Medulla oblongata (tissue), 1 donor: ENCODE data around the gene PCNT.
"Not testable (repeated sequence)": the region's sequence is repeated elsewhere in the genome, so short reads cannot be mapped to it uniquely, and the experiment has no call there.

Experiments
- DNase-seq: peaks from one replicate; pipeline ENCODE4 v3.0.0-alpha.2; 2015; ENCODE audit errors: extremely low spot score

The PCNT gene

DNA sequence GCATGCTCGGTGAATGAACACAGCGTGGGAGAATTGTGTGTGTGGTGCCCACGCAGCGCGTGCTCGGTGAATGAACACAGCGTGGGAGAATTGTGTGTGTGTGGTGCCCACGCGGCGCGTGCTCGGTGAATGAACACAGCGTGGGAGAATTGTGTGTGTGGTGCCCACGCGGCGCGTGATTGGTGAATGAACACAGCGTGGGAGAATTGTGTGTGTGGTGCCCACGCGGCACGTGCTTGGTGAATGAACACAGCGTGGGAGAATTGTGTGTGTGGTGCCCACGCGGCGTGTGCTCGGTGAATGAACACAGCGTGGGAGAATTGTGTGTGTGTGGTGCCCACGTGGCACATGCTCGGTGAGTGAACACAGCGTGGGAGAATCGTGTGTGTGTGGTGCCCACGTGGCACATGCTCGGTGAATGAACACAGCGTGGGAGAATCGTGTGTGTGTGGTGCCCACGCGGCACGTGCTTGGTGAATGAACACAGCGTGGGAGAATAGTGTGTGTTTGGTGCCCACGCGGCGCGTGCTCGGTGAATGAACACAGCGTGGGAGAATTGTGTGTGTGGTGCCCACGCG lies 79.4 kb downstream of the PCNT start:
- DNase-seq = not testable (repeated sequence)

DNA sequence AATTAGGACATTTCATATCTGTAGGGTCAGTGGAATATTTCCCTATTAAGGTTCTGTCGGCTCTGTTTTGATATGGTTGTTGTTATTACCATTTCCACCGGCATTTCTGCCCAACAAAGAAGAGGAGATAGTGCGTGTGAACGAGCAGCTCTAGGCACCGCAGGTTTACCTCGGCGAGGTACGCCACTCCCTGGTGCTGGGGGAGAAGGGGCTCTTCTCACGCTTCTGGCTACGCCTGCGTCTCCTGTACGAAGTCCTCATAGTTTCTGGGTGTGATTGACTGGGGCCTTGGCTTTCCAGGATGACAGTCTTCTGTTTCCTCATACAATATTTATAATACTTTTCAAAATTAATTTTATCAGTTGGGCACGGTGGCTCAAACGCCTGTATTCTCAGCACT lies 80.3 kb downstream of the PCNT start:
- DNase-seq = no peak

DNA sequence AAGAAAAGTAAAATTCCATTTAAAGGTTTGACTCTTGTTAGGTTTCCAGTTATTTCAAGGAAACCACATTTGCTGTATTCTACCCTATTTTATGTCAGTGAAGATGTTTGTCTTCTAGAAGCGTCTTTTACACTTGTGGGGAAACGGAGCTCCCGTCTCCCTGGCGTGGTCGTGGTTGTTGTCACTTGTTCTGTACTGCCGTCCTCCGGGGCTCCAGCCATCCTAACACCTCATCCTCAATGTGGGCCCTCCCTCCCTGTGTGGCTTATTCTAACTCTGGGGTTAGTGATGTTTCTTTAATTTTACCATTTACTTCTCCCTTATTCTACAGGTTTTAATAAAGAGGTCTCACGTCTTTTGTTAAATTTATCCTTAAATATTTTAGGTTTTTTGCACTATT lies 82.0 kb downstream of the PCNT start:
- no peak for DNase-seq

GRCh38 chr21:46409641-46410406 lies 85.9 kb downstream of the PCNT start:
- no peak for DNase-seq

- DNase-seq = no peak
Measured at GRCh38 chr21:46410516-46410915, 86.6 kb downstream of the PCNT start.

DNA sequence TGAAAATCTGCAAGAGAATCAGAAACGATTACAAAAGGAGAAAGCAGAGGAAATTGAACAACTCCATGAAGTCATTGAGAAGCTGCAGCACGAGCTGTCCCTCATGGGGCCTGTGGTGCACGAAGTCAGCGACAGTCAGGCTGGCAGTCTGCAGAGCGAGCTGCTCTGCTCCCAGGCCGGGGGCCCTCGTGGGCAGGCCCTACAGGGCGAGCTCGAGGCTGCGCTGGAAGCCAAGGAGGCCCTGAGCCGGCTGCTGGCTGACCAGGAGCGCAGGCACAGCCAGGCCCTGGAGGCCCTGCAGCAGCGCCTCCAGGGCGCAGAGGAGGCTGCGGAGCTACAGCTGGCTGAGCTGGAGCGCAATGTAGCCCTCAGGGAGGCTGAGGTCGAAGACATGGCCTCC lies 87.3 kb downstream of the PCNT start:
- DNase-seq = no peak

DNA sequence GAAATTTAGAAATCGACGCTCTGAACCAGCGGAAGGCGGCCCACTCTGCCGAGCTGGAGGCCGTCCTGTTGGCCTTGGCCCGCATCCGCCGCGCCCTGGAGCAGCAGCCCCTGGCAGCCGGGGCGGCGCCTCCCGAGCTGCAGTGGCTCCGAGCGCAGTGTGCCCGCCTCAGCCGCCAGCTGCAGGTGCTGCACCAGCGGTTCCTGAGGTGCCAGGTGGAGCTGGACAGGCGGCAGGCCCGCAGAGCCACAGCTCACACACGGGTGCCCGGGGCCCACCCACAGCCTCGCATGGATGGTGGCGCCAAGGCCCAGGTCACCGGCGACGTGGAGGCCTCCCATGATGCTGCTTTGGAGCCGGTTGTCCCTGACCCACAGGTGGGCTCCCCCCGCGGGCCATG lies 87.7 kb downstream of the PCNT start:
- DNase-seq = no peak

- DNase-seq = no peak
Measured at GRCh38 chr21:46412521-46413364, 88.8 kb downstream of the PCNT start.

DNA sequence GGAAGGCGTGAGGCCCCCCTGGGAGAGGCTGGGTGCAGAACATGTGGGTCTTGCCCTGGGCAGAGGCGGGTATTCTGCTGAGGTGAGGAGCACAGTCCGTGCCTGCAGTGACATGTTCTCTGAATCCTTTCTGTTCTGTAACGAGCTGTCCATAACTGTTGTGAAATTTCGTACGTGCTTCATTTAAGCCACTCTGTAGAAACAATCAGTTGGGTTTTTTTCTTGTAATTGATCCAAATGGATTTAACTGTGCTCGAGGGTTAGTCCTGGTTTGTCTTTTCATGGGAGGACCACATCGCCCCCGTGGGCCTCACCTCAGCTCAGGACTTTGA lies 89.4 kb downstream of the PCNT start:
- DNase-seq = no peak

DNA sequence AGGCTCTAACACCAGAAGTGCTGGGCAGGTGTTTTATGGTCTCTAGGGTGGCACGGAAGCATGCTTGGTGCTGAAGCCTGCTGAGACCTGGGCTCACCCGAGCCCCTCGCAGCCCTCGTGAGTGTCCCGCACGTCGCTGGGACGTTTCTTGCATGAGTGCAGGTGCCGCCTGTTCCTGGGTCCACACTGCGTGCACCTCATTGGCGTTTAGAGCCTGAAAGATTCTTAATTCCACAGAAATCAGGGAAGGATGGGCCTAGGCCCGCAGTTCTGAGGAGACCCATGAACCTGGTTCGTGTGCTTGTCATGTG lies 91.0 kb downstream of the PCNT start:
- DNase-seq = no peak

DNA sequence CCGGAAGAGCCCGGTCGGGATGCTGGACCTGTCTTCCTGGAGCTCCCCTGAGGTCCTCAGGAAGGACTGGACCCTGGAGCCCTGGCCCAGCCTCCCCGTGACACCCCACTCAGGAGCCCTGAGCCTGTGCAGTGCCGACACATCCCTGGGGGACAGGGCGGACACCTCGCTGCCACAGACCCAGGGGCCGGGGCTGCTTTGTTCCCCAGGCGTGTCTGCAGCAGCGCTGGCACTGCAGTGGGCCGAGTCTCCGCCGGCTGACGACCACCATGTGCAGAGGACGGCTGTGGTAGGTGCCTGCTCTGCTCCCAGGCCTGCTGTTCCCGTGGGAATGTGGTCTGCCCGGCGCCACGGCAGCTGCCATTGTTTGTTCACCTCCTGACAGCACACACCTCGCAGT lies 92.6 kb downstream of the PCNT start:
- no peak for DNase-seq

DNA sequence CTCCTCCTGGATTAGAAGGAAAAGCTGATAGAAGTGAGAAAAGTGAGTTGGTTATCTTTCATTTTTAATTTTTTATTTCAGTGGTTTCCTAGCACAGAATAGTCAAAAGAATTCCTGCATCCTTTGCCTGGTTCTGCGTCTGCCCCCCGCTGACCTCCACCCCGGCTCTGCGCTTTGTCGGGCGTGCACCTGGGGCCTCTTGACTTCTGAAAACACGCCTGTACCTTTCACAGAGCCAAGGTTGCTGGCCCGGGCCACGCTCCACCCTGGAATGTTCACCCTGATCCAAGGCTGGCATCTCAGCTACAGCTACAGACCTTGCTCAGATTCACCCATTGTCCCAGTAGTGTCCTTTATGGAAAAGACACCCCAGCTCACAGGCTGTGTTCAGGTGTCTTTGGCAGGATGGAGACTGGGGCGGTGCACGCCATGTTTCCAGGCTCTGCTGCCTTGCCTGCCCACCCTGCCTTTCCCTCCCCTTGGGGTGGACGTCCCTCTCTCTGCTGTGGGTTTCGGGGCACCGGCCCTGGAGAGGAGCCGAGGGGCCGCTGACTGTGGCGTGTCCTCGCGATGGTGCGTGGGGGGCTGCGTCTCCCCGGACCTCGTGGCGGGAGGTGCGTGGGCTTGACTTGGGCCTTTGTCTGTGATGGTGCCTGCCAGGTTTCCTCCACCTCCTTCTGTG lies 94.5 kb downstream of the PCNT start:
- no peak for DNase-seq

DNA sequence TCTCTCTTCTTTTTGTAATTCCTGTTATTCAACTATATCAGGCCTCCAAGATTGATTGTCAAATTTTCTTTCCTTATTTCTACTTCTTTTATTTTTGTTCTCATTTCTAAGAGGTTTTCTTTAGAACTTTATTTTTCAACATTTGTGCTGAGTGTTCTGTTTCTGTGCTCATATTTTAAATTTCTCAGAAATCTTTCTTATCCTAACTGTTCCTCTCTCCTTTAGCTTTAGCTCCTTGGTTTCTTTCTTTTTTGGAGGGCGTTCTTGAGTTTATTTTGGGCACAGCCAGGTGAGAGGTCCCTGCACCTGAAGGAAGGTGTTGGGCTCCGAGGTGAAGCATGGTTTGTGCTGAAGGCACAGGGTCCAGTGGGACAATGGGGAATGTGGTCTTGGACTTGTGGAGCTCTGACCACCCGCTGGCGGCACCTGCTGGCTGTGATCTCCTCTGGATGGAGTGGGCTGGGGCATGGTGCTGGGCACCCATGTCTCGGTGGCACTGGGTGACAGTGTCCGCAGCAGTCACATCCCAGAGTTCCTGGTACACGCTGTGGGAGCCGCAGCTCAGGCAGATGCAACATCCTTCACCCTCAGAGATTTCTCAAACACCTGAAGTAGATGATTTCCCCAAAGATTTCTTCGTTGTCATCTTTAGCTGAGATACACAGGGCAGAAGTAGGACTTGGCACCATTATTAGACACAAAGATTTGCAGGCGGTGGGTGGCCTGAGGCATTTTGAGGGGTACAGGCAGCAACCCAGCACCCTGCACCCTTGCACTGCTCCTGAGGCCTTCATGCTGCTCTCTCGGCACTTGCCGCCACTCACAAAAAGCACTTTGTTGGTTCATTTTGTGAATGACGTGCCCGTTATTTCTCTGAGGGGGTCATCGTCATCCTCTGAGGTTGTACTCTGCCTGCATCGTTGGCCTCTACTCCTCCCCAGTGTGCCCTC lies 96.6 kb downstream of the PCNT start:
- DNase-seq = no peak

DNA sequence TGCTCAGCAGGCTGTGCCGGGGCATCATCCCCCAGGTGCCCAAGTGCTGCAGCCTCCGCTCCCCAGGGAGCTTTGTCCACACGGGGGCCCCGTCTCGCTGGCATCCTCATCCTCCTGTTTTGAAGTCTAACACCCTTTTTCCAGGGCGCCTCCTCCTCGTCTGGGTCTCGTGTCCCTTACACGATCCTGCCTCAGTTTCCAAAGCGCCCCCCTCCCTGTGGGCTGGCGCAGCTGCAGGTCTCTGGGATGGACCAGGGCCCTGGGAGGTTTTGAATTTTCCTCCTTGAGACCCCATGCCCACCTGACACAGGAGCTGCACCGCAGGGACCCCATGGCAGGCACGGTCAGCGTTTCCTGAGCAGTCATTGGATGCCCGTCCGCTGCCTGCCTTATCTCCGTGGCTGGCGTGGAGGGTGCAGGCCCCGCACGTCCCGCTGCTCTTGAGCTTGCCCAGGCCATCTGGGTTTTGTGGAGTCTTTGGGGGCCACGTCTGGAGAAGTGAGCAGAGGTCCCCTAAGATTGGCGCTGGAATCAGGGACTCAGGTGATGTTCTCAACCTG lies 97.3 kb downstream of the PCNT start:
- DNase-seq = no peak

GRCh38 chr21:46421756-46422555 lies 98.0 kb downstream of the PCNT start:
- no peak for DNase-seq

GRCh38 chr21:46422636-46423241 lies 98.8 kb downstream of the PCNT start:
- DNase-seq = no peak

DNA sequence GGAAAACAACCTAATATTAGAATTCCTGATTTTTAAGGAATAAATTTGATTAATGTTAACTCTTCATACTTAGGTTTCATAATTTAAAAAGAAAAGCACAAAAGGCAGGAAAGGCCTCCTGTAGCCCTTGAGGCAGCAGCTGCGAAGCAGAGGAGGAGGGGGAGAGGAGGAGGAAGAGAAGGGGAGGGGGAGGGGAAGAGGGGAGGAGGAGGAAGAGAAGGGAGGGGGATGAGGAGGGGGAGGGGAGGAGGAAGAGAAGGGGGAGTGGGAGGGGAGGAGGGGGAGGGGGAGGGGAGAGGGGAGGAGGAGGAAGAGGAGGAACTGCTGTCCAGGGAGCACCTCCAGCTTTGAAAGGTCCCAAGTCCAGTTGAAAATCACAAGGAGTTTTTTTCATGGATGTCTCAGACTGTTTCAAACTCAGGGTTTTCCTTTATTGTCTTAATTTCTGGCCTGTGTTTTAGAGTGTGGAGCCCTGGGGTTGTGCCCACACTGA lies 99.6 kb downstream of the PCNT start:
- DNase-seq = no peak

DNA sequence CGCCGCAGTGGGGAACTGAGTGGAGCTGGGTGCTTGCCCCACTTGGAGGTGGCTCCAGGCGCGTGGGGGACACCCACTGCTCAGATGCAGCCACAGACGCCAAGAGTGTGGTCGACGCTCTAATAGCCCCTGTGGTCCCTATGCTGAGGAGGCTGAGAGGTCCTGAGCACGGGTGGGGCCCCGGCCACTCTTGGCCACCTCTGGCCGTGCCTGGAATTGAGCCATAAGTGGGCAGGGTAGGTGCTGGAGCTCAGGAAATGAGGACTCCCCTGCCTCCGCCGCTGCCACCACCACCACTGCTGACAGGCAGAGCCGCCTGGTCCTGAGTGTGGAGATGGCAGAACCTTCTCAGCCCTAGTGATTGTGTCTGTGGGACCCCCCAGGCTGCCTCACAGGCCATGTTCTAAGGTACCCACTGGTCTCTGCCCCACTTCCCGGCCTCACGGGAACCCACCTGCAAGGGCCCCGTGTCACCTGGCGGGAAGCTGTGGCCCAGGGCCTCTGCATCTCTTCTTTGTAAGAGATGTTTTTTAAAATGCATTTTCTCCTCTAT lies 100.2 kb downstream of the PCNT start:
- no peak for DNase-seq

GRCh38 chr21:46424621-46425020 lies 100.7 kb downstream of the PCNT start:
- no peak for DNase-seq
